LNCAP (cell line): ENCODE data around the gene DPM2.

Source experiments
- TF ChIP-seq, protein P1 (sequence below): fragments of 450-650 bp; IDR thresholded peaks from 2 replicates; pipeline ENCODE4 v1.5.1; 2017; ENCODE audit warnings: mild to moderate bottlenecking

The DPM2 gene

GRCh38 chr9:127980060-127980705 lies 42.5 kb upstream of the DPM2 start:
- TF ChIP-seq, protein P1, sequence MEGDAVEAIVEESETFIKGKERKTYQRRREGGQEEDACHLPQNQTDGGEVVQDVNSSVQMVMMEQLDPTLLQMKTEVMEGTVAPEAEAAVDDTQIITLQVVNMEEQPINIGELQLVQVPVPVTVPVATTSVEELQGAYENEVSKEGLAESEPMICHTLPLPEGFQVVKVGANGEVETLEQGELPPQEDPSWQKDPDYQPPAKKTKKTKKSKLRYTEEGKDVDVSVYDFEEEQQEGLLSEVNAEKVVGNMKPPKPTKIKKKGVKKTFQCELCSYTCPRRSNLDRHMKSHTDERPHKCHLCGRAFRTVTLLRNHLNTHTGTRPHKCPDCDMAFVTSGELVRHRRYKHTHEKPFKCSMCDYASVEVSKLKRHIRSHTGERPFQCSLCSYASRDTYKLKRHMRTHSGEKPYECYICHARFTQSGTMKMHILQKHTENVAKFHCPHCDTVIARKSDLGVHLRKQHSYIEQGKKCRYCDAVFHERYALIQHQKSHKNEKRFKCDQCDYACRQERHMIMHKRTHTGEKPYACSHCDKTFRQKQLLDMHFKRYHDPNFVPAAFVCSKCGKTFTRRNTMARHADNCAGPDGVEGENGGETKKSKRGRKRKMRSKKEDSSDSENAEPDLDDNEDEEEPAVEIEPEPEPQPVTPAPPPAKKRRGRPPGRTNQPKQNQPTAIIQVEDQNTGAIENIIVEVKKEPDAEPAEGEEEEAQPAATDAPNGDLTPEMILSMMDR = no peak

GRCh38 chr9:127979333-127980059 lies 41.8 kb upstream of the DPM2 start:
- TF ChIP-seq, protein P1 = no peak

DNA sequence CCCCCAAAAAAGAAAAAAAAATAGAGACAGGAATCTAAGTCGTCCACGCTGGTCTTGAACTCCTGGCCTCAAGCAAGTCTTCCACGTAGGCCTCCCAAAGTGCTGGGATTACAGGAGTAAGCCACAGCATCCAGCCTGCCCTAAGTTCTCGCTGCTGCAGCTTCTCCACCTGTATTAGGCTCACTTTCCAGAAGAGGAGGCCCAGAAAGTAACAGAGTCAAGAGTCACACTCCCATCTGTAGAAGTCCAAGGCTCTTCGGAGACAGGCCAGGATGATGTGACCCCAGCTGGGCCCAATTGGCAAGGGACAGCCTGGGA lies 41.3 kb upstream of the DPM2 start:
- TF ChIP-seq, protein P1 = no peak

- TF ChIP-seq, protein P1 = no peak
These were observed 40.4 kb upstream of the DPM2 start for GRCh38 chr9:127977884-127978647.

DNA sequence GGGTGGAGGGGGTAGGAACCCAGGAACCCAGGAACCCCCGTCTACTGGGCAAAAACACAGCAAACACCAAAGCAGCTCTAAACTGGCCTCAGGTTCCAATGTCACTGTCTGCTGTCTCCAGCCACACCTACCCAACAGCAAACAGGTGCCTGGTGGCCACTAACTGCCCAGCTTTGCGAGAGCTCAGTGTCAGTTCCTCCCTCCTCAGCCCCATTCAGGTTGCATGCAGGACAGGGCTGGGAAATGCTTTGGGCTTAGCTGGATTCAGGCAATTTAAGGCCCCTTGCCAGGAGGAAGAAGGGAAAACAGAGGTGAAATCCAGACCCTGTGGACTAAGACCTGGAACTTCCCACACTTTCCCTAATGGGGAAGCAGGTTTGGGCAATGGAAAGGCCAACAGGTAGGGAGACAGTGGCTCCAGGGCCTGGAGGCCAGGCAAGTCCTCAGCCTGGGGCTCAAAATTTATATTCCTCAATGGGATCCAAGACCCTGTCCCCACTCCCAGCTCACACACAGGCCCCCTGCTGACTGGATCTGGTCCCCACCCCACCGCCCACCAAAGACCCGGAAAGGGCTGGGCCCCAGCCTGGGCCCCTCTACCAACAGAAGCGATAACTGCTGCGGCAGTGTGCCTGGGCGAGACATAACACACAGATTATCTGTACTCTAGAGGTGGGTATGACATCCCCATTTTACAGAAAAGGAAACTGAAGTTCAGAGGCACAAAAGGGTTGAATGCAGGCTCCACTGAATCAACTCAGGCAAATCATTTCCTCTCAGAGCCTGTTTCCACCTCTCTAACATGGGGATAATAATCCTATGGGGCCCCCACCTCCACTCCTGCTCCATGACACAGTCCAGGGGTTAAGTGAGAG lies 39.6 kb upstream of the DPM2 start:
- TF ChIP-seq, protein P1 = no peak

- TF ChIP-seq, protein P1 = no peak
These were observed 38.8 kb upstream of the DPM2 start for GRCh38 chr9:127976498-127976897.
